B cell (primary cell): Measurements from ENCODE around the gene L3MBTL1.

Experiments used
- CTCF ChIP-seq: fragments of 200-600 bp; IDR thresholded peaks from one replicate; pipeline ENCODE4 v1.8.0; 2022; ENCODE audit warnings: antibody characterized with exemption, mild to moderate bottlenecking
- EZH2 ChIP-seq: IDR thresholded peaks from 2 replicates; pipeline ENCODE4 v1.6.1; 2012; ENCODE audit warnings: borderline replicate concordance, low read depth, mild to moderate bottlenecking, moderate library complexity, low read length; ENCODE audit not compliant: insufficient read depth, poor library complexity, severe bottlenecking

- TF ChIP-seq CTCF, result no peak
- TF ChIP-seq EZH2, result no peak
Measured at GRCh38 chr20:43559147-43559987, 51.9 kb downstream of the L3MBTL1 start.
